WTC11 (cell line): ENCODE measurements around the gene PDSS2. TPM values are rescaled to one million over a fixed set of nuclear protein-coding genes. Genes with fewer than 3 reads are reported as not detected.

Source experiments
- ATAC-seq: fragments of 200-7000 bp; cut with Tn5 transposase; 2 replicates; pipeline ENCODE4 v1.10.0; 2021; ENCODE audit warnings: mild to moderate bottlenecking, moderate library complexity
- CTCF ChIA-PET: fragments of 300-600 bp; sonication (Branson Sonifier 250); formaldehyde crosslinking; loops from one replicate; lab custom pipeline; 2021; ENCODE audit warnings: antibody characterized with exemption; lab: Charles Lee
- POLR2A ChIA-PET: fragments of 350-600 bp; sonication (Branson Sonifier 250); formaldehyde crosslinking; loops from one replicate; lab custom pipeline; 2021; ENCODE audit warnings: antibody characterized with exemption; lab: Charles Lee
- DNase-seq: peaks from one replicate; pipeline ENCODE4 v3.0.0; 2021; ENCODE audit warnings: low spot score
- H3K27ac Mint-ChIP-seq: 2 replicates; pipeline ENCODE4 v1.8.0; 2021; ENCODE audit warnings: mixed read lengths
- H3K27me3 Mint-ChIP-seq: 2 replicates; pipeline ENCODE4 v1.8.0; 2021; ENCODE audit warnings: low read depth, mild to moderate bottlenecking, moderate library complexity, mixed read lengths
- H3K36me3 Mint-ChIP-seq: 2 replicates; pipeline ENCODE4 v1.8.0; 2021; ENCODE audit warnings: mixed read lengths
- H3K4me1 Mint-ChIP-seq: 2 replicates; pipeline ENCODE4 v1.8.0; 2022; ENCODE audit warnings: mixed read lengths
- H3K4me3 Mint-ChIP-seq: 2 replicates; pipeline ENCODE4 v1.8.0; 2021; ENCODE audit warnings: mild to moderate bottlenecking, moderate library complexity, mixed read lengths
- H3K9me3 Mint-ChIP-seq: 2 replicates; pipeline ENCODE4 v1.8.0; 2021; ENCODE audit warnings: mixed read lengths
- AFF4 ChIP-seq: sonication (generic); formaldehyde crosslinking; IDR thresholded peaks from 2 replicates; pipeline ENCODE4 v1.8.1; 2023; ENCODE audit warnings: mild to moderate bottlenecking, missing genetic modification reagents, borderline replicate concordance
- CREB1 ChIP-seq: sonication (generic); formaldehyde crosslinking; IDR thresholded peaks from 2 replicates; pipeline ENCODE4 v1.8.0; 2023; ENCODE audit warnings: mild to moderate bottlenecking, missing genetic modification reagents
- GABPB1 ChIP-seq: sonication (generic); formaldehyde crosslinking; IDR thresholded peaks from 2 replicates; pipeline ENCODE4 v1.8.1; 2023; ENCODE audit warnings: mild to moderate bottlenecking, missing genetic modification reagents
- GTF2I ChIP-seq: fragments of 250-450 bp; sonication (Bioruptor Pico); conservative IDR thresholded peaks from 2 replicates; pipeline ENCODE4 v1.4.0; 2021; ENCODE audit warnings: mild to moderate bottlenecking
- IRF1 ChIP-seq: sonication (generic); formaldehyde crosslinking; IDR thresholded peaks from 2 replicates; pipeline ENCODE4 v1.8.0; 2023; ENCODE audit warnings: missing genetic modification reagents
- IRF2 ChIP-seq: sonication (generic); formaldehyde crosslinking; IDR thresholded peaks from 2 replicates; pipeline ENCODE4 v1.8.0; 2022; ENCODE audit warnings: low read depth, missing genetic modification reagents, borderline replicate concordance
- JAZF1 ChIP-seq: fragments of 250-450 bp; sonication (Bioruptor Pico); IDR thresholded peaks from 2 replicates; pipeline ENCODE4 v1.9.0; 2021; ENCODE audit warnings: moderate library complexity, mild to moderate bottlenecking, inconsistent platforms
- JUN ChIP-seq: sonication (generic); formaldehyde crosslinking; IDR thresholded peaks from 2 replicates; pipeline ENCODE4 v1.8.0; 2023; ENCODE audit warnings: mild to moderate bottlenecking, missing genetic modification reagents
- KAT7 ChIP-seq: sonication (generic); formaldehyde crosslinking; IDR thresholded peaks from 2 replicates; pipeline ENCODE4 v1.8.1; 2023; ENCODE audit warnings: missing genetic modification reagents, mild to moderate bottlenecking, borderline replicate concordance
- NFYB ChIP-seq: sonication (generic); formaldehyde crosslinking; conservative IDR thresholded peaks from 2 replicates; pipeline ENCODE4 v1.8.0; 2022; ENCODE audit warnings: low read depth, missing genetic modification reagents
- NR3C1 ChIP-seq: sonication (generic); formaldehyde crosslinking; conservative IDR thresholded peaks from 2 replicates; pipeline ENCODE4 v1.8.1; 2023; ENCODE audit warnings: low read depth, mild to moderate bottlenecking, missing genetic modification reagents
- SMAD3 ChIP-seq: sonication (generic); formaldehyde crosslinking; IDR thresholded peaks from 2 replicates; pipeline ENCODE4 v1.8.0; 2022; ENCODE audit warnings: missing genetic modification reagents, mild to moderate bottlenecking, borderline replicate concordance
- SOX15 ChIP-seq: fragments of 250-450 bp; sonication (Bioruptor Pico); IDR thresholded peaks from 2 replicates; pipeline ENCODE4 v1.9.0; 2021; ENCODE audit warnings: mild to moderate bottlenecking
- SP1 ChIP-seq: sonication (generic); formaldehyde crosslinking; conservative IDR thresholded peaks from 2 replicates; pipeline ENCODE4 v1.8.1; 2022; ENCODE audit warnings: missing genetic modification reagents
- TEAD1 ChIP-seq: sonication (generic); formaldehyde crosslinking; IDR thresholded peaks from 2 replicates; pipeline ENCODE4 v1.8.0; 2022; ENCODE audit warnings: mild to moderate bottlenecking, missing genetic modification reagents
- TP53 ChIP-seq: sonication (generic); formaldehyde crosslinking; IDR thresholded peaks from 2 replicates; pipeline ENCODE4 v1.8.1; 2023; ENCODE audit warnings: mild to moderate bottlenecking, missing genetic modification reagents
- ZMAT4 ChIP-seq: fragments of 250-450 bp; sonication (Bioruptor Pico); IDR thresholded peaks from 2 replicates; pipeline ENCODE4 v1.9.0; 2021; ENCODE audit warnings: mild to moderate bottlenecking
- ZNF219 ChIP-seq: sonication (generic); formaldehyde crosslinking; IDR thresholded peaks from 2 replicates; pipeline ENCODE4 v1.8.0; 2023; ENCODE audit warnings: missing genetic modification reagents, mild to moderate bottlenecking, borderline replicate concordance
- ZNF232 ChIP-seq: sonication (generic); formaldehyde crosslinking; IDR thresholded peaks from 2 replicates; pipeline ENCODE4 v1.8.0; 2022; ENCODE audit warnings: mild to moderate bottlenecking, missing genetic modification reagents
- ZNF416 ChIP-seq: fragments of 250-450 bp; sonication (Bioruptor Pico); IDR thresholded peaks from 2 replicates; pipeline ENCODE4 v1.9.0; 2021; ENCODE audit warnings: mild to moderate bottlenecking, inconsistent platforms
- ZNF671 ChIP-seq: fragments of 250-450 bp; sonication (Bioruptor Pico); IDR thresholded peaks from 2 replicates; pipeline ENCODE4 v1.8.0; 2021; ENCODE audit warnings: mild to moderate bottlenecking
- total RNA-seq: library from RNA; stranded (reverse); gene quantifications from 3 replicates; pipeline ENCODE4 v1.2.3, GENCODE V29; 2021
- TF ChIP-seq, protein P1 (sequence below): fragments of 250-450 bp; sonication (Bioruptor Pico); conservative IDR thresholded peaks from 2 replicates; pipeline ENCODE4 v1.9.0; 2021; ENCODE audit warnings: mild to moderate bottlenecking
- TF ChIP-seq, protein P2 (sequence below): sonication (generic); formaldehyde crosslinking; IDR thresholded peaks from 2 replicates; pipeline ENCODE4 v1.8.1; 2023; ENCODE audit warnings: mild to moderate bottlenecking, missing genetic modification reagents

The PDSS2 gene
- total RNA-seq, 1 experiment from 2014 or later, result 18.3 TPM

DNA sequence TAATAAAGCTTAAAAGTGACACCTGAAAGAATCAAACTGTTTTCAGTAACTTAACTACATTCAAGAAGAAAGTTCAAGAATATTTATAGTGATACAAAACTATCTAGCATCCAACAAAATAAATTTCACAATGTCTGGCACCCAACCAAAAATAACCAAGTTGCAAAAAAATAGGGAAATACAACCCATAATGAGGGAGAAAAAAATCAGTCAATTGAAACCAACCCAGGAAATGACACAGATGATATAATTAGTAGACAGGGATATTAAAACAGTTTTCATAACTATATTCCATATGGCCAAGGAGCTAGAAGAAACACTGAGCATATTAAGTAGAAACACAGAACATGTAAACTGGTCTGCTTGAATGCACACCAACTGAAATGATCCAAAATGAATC lies 223.9 kb downstream of the PDSS2 start:
- Mint-ChIP-seq H3K9me3 (peaks cover 8% of the 10 kb centered on the region), H3K4me1 (peaks cover 9% of the 10 kb centered on the region), H3K4me3 (no peak overlapping the region), H3K27ac (no peak overlapping the region), H3K27me3 (no peaks in the 10 kb centered on the region), H3K36me3 (peaks cover 10% of the 10 kb centered on the region; the same call in 1 of the 2 replicates)
- TF ChIP-seq NR3C1 (CRISPR knock-in tag), result no peak
- TF ChIP-seq ZMAT4 (CRISPR knock-in tag), result no peak
- TF ChIP-seq GTF2I (CRISPR knock-in tag), result no peak
- POLR2A ChIA-PET, result no interaction called here
- CTCF ChIA-PET, result no interaction called here
- ATAC-seq (no peak), DNase-seq (no peak)

GRCh38 chr6:107235007-107235406 lies 224.4 kb downstream of the PDSS2 start:
- DNase-seq (no peak), ATAC-seq (no peak)
- POLR2A ChIA-PET, result no interaction called here
- H3K9me3 Mint-ChIP-seq, result peaks cover 8% of the 10 kb centered on the region
- H3K27me3 Mint-ChIP-seq, result no peaks in the 10 kb centered on the region
- CTCF ChIA-PET, result no interaction called here
- peaks cover 10% of the 10 kb centered on the region; the same call in 1 of the 2 replicates for H3K36me3 Mint-ChIP-seq
- H3K27ac Mint-ChIP-seq, result no peak overlapping the region
- H3K4me3 Mint-ChIP-seq, result no peak overlapping the region
- TF ChIP-seq CREB1 (no peak), TEAD1 (CRISPR knock-in tag) (no peak), ZNF232 (CRISPR knock-in tag) (no peak), SP1 (CRISPR knock-in tag) (no peak), JUN (CRISPR knock-in tag) (no peak), IRF1 (CRISPR knock-in tag) (no peak), AFF4 (no peak), SMAD3 (CRISPR knock-in tag) (no peak), TP53 (CRISPR knock-in tag) (no peak), NFYB (CRISPR knock-in tag) (no peak), SOX15 (no peak), IRF2 (CRISPR knock-in tag) (no peak), JAZF1 (CRISPR knock-in tag) (no peak), ZNF219 (CRISPR knock-in tag) (no peak), ZNF416 (CRISPR knock-in tag) (no peak), KAT7 (CRISPR knock-in tag) (no peak), ZNF671 (CRISPR knock-in tag) (no peak), GABPB1 (CRISPR knock-in tag) (no peak)
- TF ChIP-seq, protein P1, sequence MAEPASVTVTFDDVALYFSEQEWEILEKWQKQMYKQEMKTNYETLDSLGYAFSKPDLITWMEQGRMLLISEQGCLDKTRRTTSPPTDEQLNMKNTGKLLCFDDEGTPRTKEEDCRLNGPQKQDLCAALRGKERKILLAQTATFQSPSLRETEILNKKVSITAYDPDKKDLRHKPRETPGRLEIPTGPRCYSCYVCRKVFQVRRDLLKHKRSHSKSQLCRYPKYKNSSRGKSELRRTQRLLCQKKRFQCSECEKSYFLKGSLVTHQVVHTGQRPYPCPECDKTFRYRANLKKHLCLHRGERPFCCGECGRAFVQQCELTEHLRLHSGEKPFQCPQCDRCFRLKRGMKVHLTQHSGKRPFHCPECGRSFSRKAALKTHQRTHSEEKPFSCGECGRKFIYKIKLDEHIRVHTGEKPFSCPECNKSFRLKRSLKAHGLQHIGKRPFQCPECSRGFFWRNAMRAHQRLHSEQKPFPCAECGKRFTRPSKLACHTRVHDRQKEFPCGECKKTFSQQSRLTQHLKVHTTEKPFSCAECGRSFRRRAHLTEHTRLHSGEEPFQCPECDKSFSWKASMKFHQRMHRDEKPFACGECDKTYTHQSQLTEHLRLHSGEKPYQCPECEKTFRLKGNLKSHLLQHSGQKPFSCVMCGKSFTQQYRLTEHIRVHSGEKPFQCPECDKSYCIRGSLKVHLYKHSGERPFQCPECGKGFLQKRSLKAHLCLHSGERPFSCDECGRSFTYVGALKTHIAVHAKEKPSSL, result no peak
- TF ChIP-seq, protein P2, sequence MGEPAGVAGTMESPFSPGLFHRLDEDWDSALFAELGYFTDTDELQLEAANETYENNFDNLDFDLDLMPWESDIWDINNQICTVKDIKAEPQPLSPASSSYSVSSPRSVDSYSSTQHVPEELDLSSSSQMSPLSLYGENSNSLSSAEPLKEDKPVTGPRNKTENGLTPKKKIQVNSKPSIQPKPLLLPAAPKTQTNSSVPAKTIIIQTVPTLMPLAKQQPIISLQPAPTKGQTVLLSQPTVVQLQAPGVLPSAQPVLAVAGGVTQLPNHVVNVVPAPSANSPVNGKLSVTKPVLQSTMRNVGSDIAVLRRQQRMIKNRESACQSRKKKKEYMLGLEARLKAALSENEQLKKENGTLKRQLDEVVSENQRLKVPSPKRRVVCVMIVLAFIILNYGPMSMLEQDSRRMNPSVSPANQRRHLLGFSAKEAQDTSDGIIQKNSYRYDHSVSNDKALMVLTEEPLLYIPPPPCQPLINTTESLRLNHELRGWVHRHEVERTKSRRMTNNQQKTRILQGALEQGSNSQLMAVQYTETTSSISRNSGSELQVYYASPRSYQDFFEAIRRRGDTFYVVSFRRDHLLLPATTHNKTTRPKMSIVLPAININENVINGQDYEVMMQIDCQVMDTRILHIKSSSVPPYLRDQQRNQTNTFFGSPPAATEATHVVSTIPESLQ (CRISPR knock-in tag), result no peak
- H3K4me1 Mint-ChIP-seq, result peaks cover 12% of the 10 kb centered on the region
